ENCODE measurements around the gene KCTD6.

GRCh38 chr3:58529516-58530353, 37.8 kb downstream of the KCTD6 start:
- TF ChIP-seq CTCF (IDR thresholded peaks at IDR 0.05), result no peak
- no peak for TF ChIP-seq POLR2A (IDR thresholded peaks at IDR 0.05)

Data from gastroesophageal sphincter (tissue), 3 donors.